WTC11 (cell line): ENCODE data around the gene ZMIZ2. TPM values are rescaled to one million over a fixed set of nuclear protein-coding genes. Genes with fewer than 3 reads are reported as not detected.

Experiments used
- ATAC-seq: fragments of 200-7000 bp; cut with Tn5 transposase; 2 replicates; pipeline ENCODE4 v1.10.0; 2021; ENCODE audit warnings: mild to moderate bottlenecking, moderate library complexity
- CTCF ChIA-PET: fragments of 300-600 bp; sonication (Branson Sonifier 250); formaldehyde crosslinking; loops from one replicate; lab custom pipeline; 2021; ENCODE audit warnings: antibody characterized with exemption; lab: Charles Lee
- POLR2A ChIA-PET: fragments of 350-600 bp; sonication (Branson Sonifier 250); formaldehyde crosslinking; loops from one replicate; lab custom pipeline; 2021; ENCODE audit warnings: antibody characterized with exemption; lab: Charles Lee
- DNase-seq: peaks from one replicate; pipeline ENCODE4 v3.0.0; 2021; ENCODE audit warnings: low spot score
- H3K27ac Mint-ChIP-seq: 2 replicates; pipeline ENCODE4 v1.8.0; 2021; ENCODE audit warnings: mixed read lengths
- H3K27me3 Mint-ChIP-seq: 2 replicates; pipeline ENCODE4 v1.8.0; 2021; ENCODE audit warnings: low read depth, mild to moderate bottlenecking, moderate library complexity, mixed read lengths
- H3K36me3 Mint-ChIP-seq: 2 replicates; pipeline ENCODE4 v1.8.0; 2021; ENCODE audit warnings: mixed read lengths
- H3K4me1 Mint-ChIP-seq: 2 replicates; pipeline ENCODE4 v1.8.0; 2022; ENCODE audit warnings: mixed read lengths
- H3K4me3 Mint-ChIP-seq: 2 replicates; pipeline ENCODE4 v1.8.0; 2021; ENCODE audit warnings: mild to moderate bottlenecking, moderate library complexity, mixed read lengths
- H3K9me3 Mint-ChIP-seq: 2 replicates; pipeline ENCODE4 v1.8.0; 2021; ENCODE audit warnings: mixed read lengths
- ATF1 ChIP-seq: sonication (generic); formaldehyde crosslinking; IDR thresholded peaks from 2 replicates; pipeline ENCODE4 v1.8.1; 2023; ENCODE audit warnings: mild to moderate bottlenecking, moderate library complexity, missing genetic modification reagents
- CBFB ChIP-seq: sonication (generic); formaldehyde crosslinking; IDR thresholded peaks from 2 replicates; pipeline ENCODE4 v1.8.1; 2022; ENCODE audit warnings: mild to moderate bottlenecking, low read depth, missing genetic modification reagents
- CREM ChIP-seq: sonication (generic); formaldehyde crosslinking; IDR thresholded peaks from 2 replicates; pipeline ENCODE4 v1.8.1; 2022; ENCODE audit warnings: mild to moderate bottlenecking, missing genetic modification reagents, moderate library complexity
- ESRRA ChIP-seq: sonication (generic); formaldehyde crosslinking; IDR thresholded peaks from 2 replicates; pipeline ENCODE4 v1.8.1; 2022; ENCODE audit warnings: mild to moderate bottlenecking, missing genetic modification reagents, borderline replicate concordance
- ETV6 ChIP-seq: sonication (generic); formaldehyde crosslinking; IDR thresholded peaks from 2 replicates; pipeline ENCODE4 v1.8.1; 2022; ENCODE audit warnings: mild to moderate bottlenecking, missing genetic modification reagents
- FOXP1 ChIP-seq: sonication (generic); formaldehyde crosslinking; IDR thresholded peaks from 2 replicates; pipeline ENCODE4 v1.8.0; 2022; ENCODE audit warnings: missing genetic modification reagents, mild to moderate bottlenecking, moderate library complexity, borderline replicate concordance
- GTF2I ChIP-seq: fragments of 250-450 bp; sonication (Bioruptor Pico); conservative IDR thresholded peaks from 2 replicates; pipeline ENCODE4 v1.4.0; 2021; ENCODE audit warnings: mild to moderate bottlenecking
- IRF2 ChIP-seq: sonication (generic); formaldehyde crosslinking; IDR thresholded peaks from 2 replicates; pipeline ENCODE4 v1.8.0; 2022; ENCODE audit warnings: low read depth, missing genetic modification reagents, borderline replicate concordance
- JUN ChIP-seq: sonication (generic); formaldehyde crosslinking; IDR thresholded peaks from 2 replicates; pipeline ENCODE4 v1.8.0; 2023; ENCODE audit warnings: mild to moderate bottlenecking, missing genetic modification reagents
- NFE2L1 ChIP-seq: sonication (generic); formaldehyde crosslinking; IDR thresholded peaks from 2 replicates; pipeline ENCODE4 v1.8.1; 2023; ENCODE audit warnings: missing genetic modification reagents
- NR1H2 ChIP-seq: sonication (generic); formaldehyde crosslinking; IDR thresholded peaks from 2 replicates; pipeline ENCODE4 v1.9.0; 2021; ENCODE audit warnings: mild to moderate bottlenecking, moderate library complexity, missing genetic modification reagents
- PRRX2 ChIP-seq: fragments of 250-450 bp; sonication (Bioruptor Pico); IDR thresholded peaks from 2 replicates; pipeline ENCODE4 v1.8.0; 2021; ENCODE audit warnings: mild to moderate bottlenecking
- TCF7 ChIP-seq: sonication (generic); formaldehyde crosslinking; IDR thresholded peaks from 2 replicates; pipeline ENCODE4 v1.8.0; 2022; ENCODE audit warnings: mild to moderate bottlenecking, low read depth, missing genetic modification reagents, moderate library complexity
- ZNF121 ChIP-seq: sonication (generic); formaldehyde crosslinking; IDR thresholded peaks from 2 replicates; pipeline ENCODE4 v1.8.0; 2023; ENCODE audit warnings: missing genetic modification reagents
- ZNF138 ChIP-seq: sonication (generic); formaldehyde crosslinking; conservative IDR thresholded peaks from 2 replicates; pipeline ENCODE4 v1.8.1; 2022; ENCODE audit warnings: mild to moderate bottlenecking, moderate library complexity, missing genetic modification reagents
- ZNF219 ChIP-seq: sonication (generic); formaldehyde crosslinking; IDR thresholded peaks from 2 replicates; pipeline ENCODE4 v1.8.0; 2023; ENCODE audit warnings: missing genetic modification reagents, mild to moderate bottlenecking, borderline replicate concordance
- ZNF396 ChIP-seq: fragments of 250-450 bp; sonication (Bioruptor Pico); IDR thresholded peaks from 2 replicates; pipeline ENCODE4 v1.8.0; 2021; ENCODE audit warnings: mild to moderate bottlenecking, moderate library complexity, borderline replicate concordance
- ZNF423 ChIP-seq: fragments of 250-450 bp; sonication (Bioruptor Pico); IDR thresholded peaks from 2 replicates; pipeline ENCODE4 v2.1.2; 2022; ENCODE audit warnings: mild to moderate bottlenecking, moderate library complexity
- total RNA-seq: library from RNA; stranded (reverse); gene quantifications from 3 replicates; pipeline ENCODE4 v1.2.3, GENCODE V29; 2021
- TF ChIP-seq, protein P1 (sequence below): fragments of 250-450 bp; sonication (Bioruptor Pico); IDR thresholded peaks from 2 replicates; pipeline ENCODE4 v2.1.2; 2022; ENCODE audit warnings: mild to moderate bottlenecking, moderate library complexity
- TF ChIP-seq, protein P2 (sequence below): fragments of 250-450 bp; sonication (Bioruptor Pico); IDR thresholded peaks from 2 replicates; pipeline ENCODE4 v1.9.0; 2021; ENCODE audit warnings: moderate library complexity, mild to moderate bottlenecking, inconsistent platforms, borderline replicate concordance
- TF ChIP-seq, protein P3 (sequence below): sonication (generic); formaldehyde crosslinking; IDR thresholded peaks from 2 replicates; pipeline ENCODE4 v1.8.1; 2023; ENCODE audit warnings: mild to moderate bottlenecking, missing genetic modification reagents, moderate library complexity
- TF ChIP-seq, protein P4 (sequence below): sonication (generic); formaldehyde crosslinking; IDR thresholded peaks from 2 replicates; pipeline ENCODE4 v1.8.1; 2023; ENCODE audit warnings: mild to moderate bottlenecking, missing genetic modification reagents, borderline replicate concordance
- TF ChIP-seq, protein P5 (sequence below): sonication (generic); formaldehyde crosslinking; IDR thresholded peaks from 2 replicates; pipeline ENCODE4 v1.8.1; 2023; ENCODE audit warnings: mild to moderate bottlenecking, missing genetic modification reagents, moderate library complexity

Gene ZMIZ2
- total RNA-seq, 1 experiment from 2014 or later = 102 TPM

DNA sequence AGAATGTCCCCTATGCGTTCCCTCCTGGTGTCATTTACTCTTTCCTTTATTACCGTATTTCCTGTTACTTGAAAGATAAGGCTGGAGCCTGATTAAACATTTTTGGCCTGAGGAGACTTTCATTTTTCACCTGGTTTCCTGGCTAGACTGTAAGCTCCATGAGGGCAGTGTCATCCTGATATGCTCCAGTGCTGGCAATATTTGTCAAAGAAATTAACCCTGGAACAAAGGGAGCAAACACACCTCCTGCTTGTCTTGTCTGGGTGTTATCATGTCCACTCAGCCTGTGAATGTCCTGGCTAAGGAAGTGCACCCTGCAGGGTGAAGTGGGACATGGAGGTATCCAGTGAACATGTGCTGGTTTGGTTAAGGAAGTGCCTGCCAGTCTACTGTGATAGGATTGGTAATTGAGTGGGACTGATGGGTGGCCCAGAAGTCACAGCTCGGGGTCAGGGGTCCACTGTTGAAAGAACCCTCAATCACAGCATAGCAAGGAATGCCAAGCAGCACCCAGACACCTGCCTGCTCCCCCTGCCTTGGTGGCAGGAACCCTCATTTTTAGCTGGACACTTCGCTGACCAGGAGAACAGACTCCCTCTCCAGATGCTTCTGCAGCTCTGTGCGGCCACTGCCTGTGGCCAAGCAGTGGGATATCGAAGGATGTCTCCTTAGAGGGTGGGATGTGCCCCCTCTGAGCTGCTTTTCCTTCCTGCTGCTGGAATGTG is 26.9 kb downstream of the ZMIZ2 start (continued):
- TF ChIP-seq, protein P1, sequence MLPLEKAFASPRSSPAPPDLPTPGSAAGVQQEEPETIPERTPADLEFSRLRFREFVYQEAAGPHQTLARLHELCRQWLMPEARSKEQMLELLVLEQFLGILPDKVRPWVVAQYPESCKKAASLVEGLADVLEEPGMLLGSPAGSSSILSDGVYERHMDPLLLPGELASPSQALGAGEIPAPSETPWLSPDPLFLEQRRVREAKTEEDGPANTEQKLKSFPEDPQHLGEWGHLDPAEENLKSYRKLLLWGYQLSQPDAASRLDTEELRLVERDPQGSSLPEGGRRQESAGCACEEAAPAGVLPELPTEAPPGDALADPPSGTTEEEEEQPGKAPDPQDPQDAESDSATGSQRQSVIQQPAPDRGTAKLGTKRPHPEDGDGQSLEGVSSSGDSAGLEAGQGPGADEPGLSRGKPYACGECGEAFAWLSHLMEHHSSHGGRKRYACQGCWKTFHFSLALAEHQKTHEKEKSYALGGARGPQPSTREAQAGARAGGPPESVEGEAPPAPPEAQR = no peak
- TF ChIP-seq ZNF219 (no peak), ZNF121 (CRISPR knock-in tag) (no peak)
- TF ChIP-seq, protein P2, sequence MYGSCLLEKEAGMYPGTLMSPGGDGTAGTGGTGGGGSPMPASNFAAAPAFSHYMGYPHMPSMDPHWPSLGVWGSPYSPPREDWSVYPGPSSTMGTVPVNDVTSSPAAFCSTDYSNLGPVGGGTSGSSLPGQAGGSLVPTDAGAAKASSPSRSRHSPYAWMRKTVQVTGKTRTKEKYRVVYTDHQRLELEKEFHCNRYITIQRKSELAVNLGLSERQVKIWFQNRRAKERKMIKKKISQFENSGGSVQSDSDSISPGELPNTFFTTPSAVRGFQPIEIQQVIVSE (CRISPR knock-in tag) = no peak

DNA sequence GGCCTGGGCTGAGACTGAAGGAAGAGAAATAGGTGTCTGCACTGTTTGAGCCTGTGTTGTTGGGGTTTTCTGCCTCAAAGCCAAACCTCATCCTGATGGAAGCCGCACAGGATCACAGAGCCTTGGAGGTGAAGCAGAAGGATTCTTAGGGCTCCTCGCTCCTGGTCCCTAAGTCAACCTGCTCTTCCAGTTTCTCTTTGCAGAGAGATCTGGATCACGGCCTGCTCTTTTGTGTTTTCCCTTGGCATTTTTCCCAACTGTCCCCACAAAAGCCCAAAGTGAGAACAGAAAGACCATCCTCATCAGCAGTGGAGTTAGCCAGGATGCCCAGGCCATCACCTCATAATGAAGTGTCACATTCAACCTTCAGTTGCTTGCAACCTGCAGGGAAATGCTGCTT is 27.6 kb downstream of the ZMIZ2 start:
- ChIA-PET CTCF (no interaction called here), POLR2A (no interaction called here)
- Mint-ChIP-seq H3K4me1 (no peaks in the 10 kb centered on the region), H3K36me3 (no peaks in the 10 kb centered on the region), H3K27me3 (no peaks in the 10 kb centered on the region), H3K9me3 (no peaks in the 10 kb centered on the region), H3K4me3 (no peak overlapping the region), H3K27ac (no peak overlapping the region)
- DNase-seq = no peak
- TF ChIP-seq JUN (CRISPR knock-in tag) (no peak), ZNF138 (CRISPR knock-in tag) (no peak), CBFB (CRISPR knock-in tag) (no peak), NFE2L1 (no peak), CREM (CRISPR knock-in tag) (no peak), IRF2 (CRISPR knock-in tag) (no peak), PRRX2 (CRISPR knock-in tag) (no peak), ESRRA (no peak), FOXP1 (CRISPR knock-in tag) (no peak), ETV6 (CRISPR knock-in tag) (no peak), ZNF396 (no peak), GTF2I (CRISPR knock-in tag) (no peak), ZNF423 (CRISPR knock-in tag) (no peak), NR1H2 (CRISPR knock-in tag) (no peak), TCF7 (CRISPR knock-in tag) (no peak), ATF1 (CRISPR knock-in tag) (no peak)
- TF ChIP-seq, protein P3, sequence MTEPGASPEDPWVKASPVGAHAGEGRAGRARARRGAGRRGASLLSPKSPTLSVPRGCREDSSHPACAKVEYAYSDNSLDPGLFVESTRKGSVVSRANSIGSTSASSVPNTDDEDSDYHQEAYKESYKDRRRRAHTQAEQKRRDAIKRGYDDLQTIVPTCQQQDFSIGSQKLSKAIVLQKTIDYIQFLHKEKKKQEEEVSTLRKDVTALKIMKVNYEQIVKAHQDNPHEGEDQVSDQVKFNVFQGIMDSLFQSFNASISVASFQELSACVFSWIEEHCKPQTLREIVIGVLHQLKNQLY (CRISPR knock-in tag) = no peak
- TF ChIP-seq, protein P1 = no peak
- TF ChIP-seq, protein P4, sequence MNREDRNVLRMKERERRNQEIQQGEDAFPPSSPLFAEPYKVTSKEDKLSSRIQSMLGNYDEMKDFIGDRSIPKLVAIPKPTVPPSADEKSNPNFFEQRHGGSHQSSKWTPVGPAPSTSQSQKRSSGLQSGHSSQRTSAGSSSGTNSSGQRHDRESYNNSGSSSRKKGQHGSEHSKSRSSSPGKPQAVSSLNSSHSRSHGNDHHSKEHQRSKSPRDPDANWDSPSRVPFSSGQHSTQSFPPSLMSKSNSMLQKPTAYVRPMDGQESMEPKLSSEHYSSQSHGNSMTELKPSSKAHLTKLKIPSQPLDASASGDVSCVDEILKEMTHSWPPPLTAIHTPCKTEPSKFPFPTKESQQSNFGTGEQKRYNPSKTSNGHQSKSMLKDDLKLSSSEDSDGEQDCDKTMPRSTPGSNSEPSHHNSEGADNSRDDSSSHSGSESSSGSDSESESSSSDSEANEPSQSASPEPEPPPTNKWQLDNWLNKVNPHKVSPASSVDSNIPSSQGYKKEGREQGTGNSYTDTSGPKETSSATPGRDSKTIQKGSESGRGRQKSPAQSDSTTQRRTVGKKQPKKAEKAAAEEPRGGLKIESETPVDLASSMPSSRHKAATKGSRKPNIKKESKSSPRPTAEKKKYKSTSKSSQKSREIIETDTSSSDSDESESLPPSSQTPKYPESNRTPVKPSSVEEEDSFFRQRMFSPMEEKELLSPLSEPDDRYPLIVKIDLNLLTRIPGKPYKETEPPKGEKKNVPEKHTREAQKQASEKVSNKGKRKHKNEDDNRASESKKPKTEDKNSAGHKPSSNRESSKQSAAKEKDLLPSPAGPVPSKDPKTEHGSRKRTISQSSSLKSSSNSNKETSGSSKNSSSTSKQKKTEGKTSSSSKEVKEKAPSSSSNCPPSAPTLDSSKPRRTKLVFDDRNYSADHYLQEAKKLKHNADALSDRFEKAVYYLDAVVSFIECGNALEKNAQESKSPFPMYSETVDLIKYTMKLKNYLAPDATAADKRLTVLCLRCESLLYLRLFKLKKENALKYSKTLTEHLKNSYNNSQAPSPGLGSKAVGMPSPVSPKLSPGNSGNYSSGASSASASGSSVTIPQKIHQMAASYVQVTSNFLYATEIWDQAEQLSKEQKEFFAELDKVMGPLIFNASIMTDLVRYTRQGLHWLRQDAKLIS (CRISPR knock-in tag) = no peak
- TF ChIP-seq, protein P5, sequence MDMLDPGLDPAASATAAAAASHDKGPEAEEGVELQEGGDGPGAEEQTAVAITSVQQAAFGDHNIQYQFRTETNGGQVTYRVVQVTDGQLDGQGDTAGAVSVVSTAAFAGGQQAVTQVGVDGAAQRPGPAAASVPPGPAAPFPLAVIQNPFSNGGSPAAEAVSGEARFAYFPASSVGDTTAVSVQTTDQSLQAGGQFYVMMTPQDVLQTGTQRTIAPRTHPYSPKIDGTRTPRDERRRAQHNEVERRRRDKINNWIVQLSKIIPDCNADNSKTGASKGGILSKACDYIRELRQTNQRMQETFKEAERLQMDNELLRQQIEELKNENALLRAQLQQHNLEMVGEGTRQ (CRISPR knock-in tag) = no peak
- no peak for ATAC-seq
